Vagina (tissue), 2 donors: ENCODE results near the gene BSND.

Experiments used
- POLR2A ChIP-seq, 2 donors: fragments of 450-650 bp; IDR thresholded peaks; one replicate each; pipeline ENCODE4 v1.6.1; 2017; ENCODE audit warnings: antibody characterized with exemption in 2 of 2, mild to moderate bottlenecking in 2 of 2, moderate library complexity in 2 of 2
- POLR2AphosphoS5 ChIP-seq, 2 donors: sonication (generic); formaldehyde crosslinking; IDR thresholded peaks; one replicate each; pipeline ENCODE4 v1.9.0; 2017; ENCODE audit warnings: antibody characterized with exemption in 2 of 2, mild to moderate bottlenecking in 2 of 2, low read depth in 1 of 2; ENCODE audit not compliant: insufficient read depth in 1 of 2
- TF ChIP-seq, protein P1 (sequence below), 3 experiments: fragments of 450-650 bp in 2 of 3; fragments of 200-600 bp in 1 of 3; sonication (generic) in 1 of 3; IDR thresholded peaks; one replicate each; pipeline ENCODE4 v1.5.1; 2017 to 2019; ENCODE audit warnings: antibody characterized with exemption in 3 of 3, mild to moderate bottlenecking in 2 of 3, moderate library complexity in 2 of 3

- TF ChIP-seq, protein P1, sequence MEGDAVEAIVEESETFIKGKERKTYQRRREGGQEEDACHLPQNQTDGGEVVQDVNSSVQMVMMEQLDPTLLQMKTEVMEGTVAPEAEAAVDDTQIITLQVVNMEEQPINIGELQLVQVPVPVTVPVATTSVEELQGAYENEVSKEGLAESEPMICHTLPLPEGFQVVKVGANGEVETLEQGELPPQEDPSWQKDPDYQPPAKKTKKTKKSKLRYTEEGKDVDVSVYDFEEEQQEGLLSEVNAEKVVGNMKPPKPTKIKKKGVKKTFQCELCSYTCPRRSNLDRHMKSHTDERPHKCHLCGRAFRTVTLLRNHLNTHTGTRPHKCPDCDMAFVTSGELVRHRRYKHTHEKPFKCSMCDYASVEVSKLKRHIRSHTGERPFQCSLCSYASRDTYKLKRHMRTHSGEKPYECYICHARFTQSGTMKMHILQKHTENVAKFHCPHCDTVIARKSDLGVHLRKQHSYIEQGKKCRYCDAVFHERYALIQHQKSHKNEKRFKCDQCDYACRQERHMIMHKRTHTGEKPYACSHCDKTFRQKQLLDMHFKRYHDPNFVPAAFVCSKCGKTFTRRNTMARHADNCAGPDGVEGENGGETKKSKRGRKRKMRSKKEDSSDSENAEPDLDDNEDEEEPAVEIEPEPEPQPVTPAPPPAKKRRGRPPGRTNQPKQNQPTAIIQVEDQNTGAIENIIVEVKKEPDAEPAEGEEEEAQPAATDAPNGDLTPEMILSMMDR (IDR thresholded peaks at IDR 0.05), result no peak
- TF ChIP-seq POLR2A (IDR thresholded peaks at IDR 0.05) (no peak), POLR2AphosphoS5 (IDR thresholded peaks at IDR 0.05; ENCODE audit: insufficient read depth in 1 of 2, low read depth in 1 of 2) (no peak)
These were observed 9.3 kb upstream of the BSND start for GRCh38 chr1:54989473-54989872.
